HG03442 (cell line): Measurements from ENCODE around the gene UFD1.

Experiments
- ATAC-seq: cut with Tn5 transposase; IDR thresholded peaks from one replicate; pipeline ENCODE4 v1.9.1; 2021; ENCODE audit warnings: mild to moderate bottlenecking, moderate library complexity; ENCODE audit not compliant: unreplicated experiment

The UFD1 gene

GRCh38 chr22:19516378-19517170 lies 37.6 kb upstream of the UFD1 start:
- ATAC-seq = no peak

DNA sequence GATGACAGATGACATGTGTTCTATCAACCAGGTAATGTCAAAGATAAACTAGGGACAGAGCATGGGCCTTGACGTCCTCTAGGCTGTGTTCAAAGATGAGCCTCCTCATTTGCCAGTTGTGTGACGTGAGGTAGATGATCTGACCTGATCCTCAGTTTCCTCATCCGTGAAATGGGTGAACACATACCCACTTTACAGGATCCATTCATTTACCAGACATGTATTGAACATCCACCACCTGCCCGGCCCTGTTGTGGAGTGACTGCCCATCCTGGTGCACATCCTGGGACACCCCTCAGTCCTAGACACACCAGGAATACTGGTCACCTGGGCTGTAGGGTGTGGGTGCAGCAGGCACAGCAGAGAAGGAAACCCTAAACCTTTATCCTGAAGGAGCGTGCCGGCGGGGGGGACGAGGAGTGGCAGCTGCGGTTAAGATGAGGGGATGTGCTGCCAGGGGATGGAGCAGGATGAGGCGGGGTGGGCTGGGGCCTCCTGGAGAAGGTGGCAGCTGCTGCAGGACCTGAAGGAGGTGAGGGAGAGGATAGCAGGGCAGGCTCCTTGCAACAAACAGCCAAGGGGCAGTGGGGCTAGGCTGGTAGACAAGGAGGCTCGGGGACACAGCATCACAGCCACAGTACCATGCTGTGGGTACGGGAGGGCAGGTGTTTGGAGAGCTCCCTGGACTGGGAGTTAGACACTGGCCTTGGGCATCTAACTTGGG lies 36.8 kb upstream of the UFD1 start:
- ATAC-seq = no peak

- no peak for ATAC-seq
Measured at GRCh38 chr22:19514831-19515565, 36.0 kb upstream of the UFD1 start.

DNA sequence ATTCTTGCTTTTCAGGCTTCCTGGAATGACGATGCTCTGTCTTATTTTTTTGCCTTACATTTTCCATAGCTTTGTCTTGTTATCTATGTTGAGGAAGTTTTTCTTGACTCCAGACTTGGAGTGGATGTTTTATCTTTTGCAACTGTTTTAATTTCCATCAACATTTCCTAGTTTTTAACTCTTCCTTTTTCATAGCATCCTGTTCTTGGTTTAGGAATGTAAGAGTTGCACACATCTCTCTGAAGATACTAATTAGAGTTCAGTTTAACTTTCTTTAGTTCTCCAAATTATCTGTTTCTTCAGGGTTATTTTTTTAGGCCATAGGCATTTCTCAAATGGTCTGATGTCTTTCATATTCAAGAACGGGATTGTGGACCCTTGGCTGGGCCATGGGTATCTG lies 34.8 kb upstream of the UFD1 start:
- no peak for ATAC-seq

GRCh38 chr22:19510919-19511341 lies 31.9 kb upstream of the UFD1 start:
- ATAC-seq = no peak

- no peak for ATAC-seq
Measured at GRCh38 chr22:19509923-19510322, 30.9 kb upstream of the UFD1 start.

GRCh38 chr22:19509191-19509590 lies 30.2 kb upstream of the UFD1 start:
- ATAC-seq = no peak

- ATAC-seq = no peak
Measured at GRCh38 chr22:19508024-19508776, 29.2 kb upstream of the UFD1 start.

DNA sequence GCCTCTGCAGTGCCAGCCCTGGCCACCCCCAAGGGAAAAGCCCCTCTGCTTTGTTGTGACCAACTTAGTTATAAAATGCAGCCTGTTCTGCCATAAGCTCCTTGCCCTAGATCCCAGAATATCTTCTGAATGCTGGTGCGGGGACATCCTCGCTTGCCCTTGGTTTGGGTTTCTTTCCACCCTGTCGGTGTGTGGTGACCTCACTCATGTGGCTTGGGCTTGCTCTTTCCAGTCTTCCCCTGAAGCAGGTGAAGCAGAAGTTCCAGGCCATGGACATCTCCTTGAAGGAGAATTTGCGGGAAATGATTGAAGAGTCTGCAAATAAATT lies 28.5 kb upstream of the UFD1 start:
- no peak for ATAC-seq

GRCh38 chr22:19506212-19506611 lies 27.2 kb upstream of the UFD1 start:
- ATAC-seq = no peak

- no peak for ATAC-seq
Measured at GRCh38 chr22:19505735-19506126, 26.7 kb upstream of the UFD1 start.

GRCh38 chr22:19504900-19505734 lies 26.1 kb upstream of the UFD1 start:
- ATAC-seq = no peak

- no peak for ATAC-seq
Measured at GRCh38 chr22:19503869-19504268, 24.9 kb upstream of the UFD1 start.

- no peak for ATAC-seq
Measured at GRCh38 chr22:19503367-19503766, 24.4 kb upstream of the UFD1 start.

- ATAC-seq = no peak
Measured at GRCh38 chr22:19501897-19502447, 23.0 kb upstream of the UFD1 start.

DNA sequence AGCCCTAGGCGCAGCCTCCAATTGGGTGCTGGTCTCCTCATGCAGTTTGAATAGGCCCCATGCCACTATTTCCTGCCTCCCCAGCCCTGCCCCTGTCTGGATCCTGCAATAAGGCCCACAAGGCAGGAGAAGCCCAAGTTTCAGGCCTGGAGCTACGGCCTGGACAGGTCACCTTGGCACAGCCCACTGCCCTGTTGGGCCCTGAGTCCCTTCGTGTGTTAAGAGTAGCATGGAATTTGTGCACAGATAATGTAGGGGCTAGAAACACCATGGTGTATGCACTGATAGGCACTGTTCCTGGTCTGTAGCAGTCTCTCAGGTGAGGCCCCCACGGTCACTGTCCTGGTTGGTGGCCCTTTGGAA lies 20.9 kb upstream of the UFD1 start:
- no peak for ATAC-seq

GRCh38 chr22:19499236-19499879 lies 20.4 kb upstream of the UFD1 start:
- no peak for ATAC-seq

GRCh38 chr22:19498866-19499190 lies 19.8 kb upstream of the UFD1 start:
- ATAC-seq = no peak

DNA sequence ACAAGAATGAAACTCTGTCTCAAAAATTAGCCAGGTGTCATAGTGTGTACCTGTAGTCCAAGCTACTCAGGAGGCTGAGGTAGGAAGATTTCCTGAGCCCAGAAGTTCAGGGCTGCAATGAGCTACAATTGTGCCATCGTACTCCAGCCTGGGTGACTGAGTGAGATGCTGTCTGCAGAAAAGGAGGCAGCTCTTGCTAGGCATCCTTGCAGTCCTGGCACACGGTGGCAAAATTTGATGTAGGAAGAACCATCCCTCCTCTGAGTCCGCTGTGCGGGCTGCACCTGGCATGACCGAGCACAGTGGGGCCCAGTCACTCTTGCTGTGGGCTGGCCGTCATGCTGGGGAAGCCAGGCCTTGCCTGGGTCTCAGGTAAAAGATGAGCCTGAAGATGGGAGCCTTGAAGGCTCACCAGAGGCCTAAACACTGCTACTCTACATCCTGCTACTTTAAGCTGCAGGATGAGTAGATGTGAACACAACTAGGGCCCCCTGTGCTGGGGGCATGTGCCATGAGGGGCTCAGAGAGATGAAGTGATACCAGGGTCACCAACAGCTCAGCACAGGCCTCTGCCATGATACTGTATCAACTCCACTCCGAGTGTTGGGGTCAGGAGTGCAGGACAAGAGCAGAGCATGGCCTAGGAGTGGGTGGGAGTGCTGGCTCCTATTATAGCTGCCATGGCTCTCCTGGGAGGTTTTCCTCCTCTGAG lies 19.3 kb upstream of the UFD1 start:
- no peak for ATAC-seq
